Memory B cell (primary cell): ENCODE measurements around the gene NMRK2.
A peak's percentile ranks its signal among the peaks of the same experiment; 100 is the strongest.

Experiments used
- ATAC-seq: fragments of 150-1000 bp; cut with Tn5 transposase; 2 replicates; pipeline ENCODE4 v1.10.0; 2021; ENCODE audit warnings: low read depth, mild to moderate bottlenecking, moderate library complexity
- DNase-seq, 2 donors: peaks; one replicate each; pipeline ENCODE4 v3.0.0; 2022; ENCODE audit warnings: low spot score in 2 of 2
- H3K27ac Mint-ChIP-seq: one replicate; pipeline ENCODE4 v1.8.0; 2022; ENCODE audit warnings: mild to moderate bottlenecking, moderate library complexity, mixed read lengths
- H3K27me3 Mint-ChIP-seq: one replicate; pipeline ENCODE4 v1.8.0; 2022; ENCODE audit warnings: mixed read lengths
- H3K36me3 Mint-ChIP-seq: one replicate; pipeline ENCODE4 v1.8.0; 2022; ENCODE audit warnings: mild to moderate bottlenecking, mixed read lengths
- H3K4me1 Mint-ChIP-seq: one replicate; pipeline ENCODE4 v1.8.0; 2022; ENCODE audit warnings: mixed read lengths
- H3K4me3 Mint-ChIP-seq: one replicate; pipeline ENCODE4 v1.8.0; 2022; ENCODE audit warnings: mild to moderate bottlenecking, moderate library complexity, mixed read lengths
- H3K9me3 Mint-ChIP-seq: one replicate; pipeline ENCODE4 v1.8.0; 2022; ENCODE audit warnings: mixed read lengths

The NMRK2 gene

DNA sequence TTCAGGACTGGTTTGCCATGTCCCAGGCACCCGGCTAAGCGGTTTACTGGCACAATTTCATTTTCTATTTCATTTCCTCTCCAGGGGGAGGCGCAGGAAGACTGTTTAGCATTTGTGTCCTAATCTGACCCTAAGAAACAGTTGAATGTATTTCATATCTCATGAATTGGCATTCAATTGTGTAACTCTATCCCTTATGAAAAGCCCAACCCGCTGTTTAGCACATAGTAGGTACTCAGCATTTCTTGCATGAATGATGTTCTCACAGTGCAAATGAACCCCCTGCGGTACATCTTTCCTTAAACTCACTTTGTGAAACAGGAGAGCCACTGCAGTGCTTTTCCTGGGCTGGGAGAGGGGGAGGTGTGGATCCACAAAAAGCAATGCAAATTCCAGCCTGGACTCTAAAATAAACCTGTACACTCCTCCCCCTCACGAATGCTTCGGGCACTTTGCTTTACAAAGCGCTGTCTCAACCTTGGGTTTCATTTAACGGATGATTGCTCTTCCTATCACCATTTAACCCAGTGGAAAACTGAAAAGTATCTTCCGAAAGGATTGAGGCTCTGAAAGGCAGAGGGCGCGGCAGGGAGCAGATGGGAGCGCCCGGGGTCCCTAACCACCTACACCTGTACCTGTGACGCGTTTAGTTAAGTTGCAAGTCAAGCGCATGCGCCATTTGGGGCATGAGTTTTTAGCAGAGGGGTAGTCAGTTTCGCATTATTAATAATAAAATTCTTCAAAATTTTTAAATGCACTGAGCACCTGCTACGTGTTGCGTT, 53.6 kb downstream of the NMRK2 start:
- H3K4me3 Mint-ChIP-seq, result peak overlapping the region; percentile 87
- peak overlapping the region; percentile 96 for H3K27ac Mint-ChIP-seq
- peak; percentile 52 to 64 for DNase-seq
- H3K9me3 Mint-ChIP-seq, result peaks cover 2% of the 10 kb centered on the region
- H3K36me3 Mint-ChIP-seq, result peaks cover 24% of the 10 kb centered on the region
- peak; percentile 31 for ATAC-seq
- peaks cover 33% of the 10 kb centered on the region for H3K4me1 Mint-ChIP-seq
- H3K27me3 Mint-ChIP-seq, result no peaks in the 10 kb centered on the region

DNA sequence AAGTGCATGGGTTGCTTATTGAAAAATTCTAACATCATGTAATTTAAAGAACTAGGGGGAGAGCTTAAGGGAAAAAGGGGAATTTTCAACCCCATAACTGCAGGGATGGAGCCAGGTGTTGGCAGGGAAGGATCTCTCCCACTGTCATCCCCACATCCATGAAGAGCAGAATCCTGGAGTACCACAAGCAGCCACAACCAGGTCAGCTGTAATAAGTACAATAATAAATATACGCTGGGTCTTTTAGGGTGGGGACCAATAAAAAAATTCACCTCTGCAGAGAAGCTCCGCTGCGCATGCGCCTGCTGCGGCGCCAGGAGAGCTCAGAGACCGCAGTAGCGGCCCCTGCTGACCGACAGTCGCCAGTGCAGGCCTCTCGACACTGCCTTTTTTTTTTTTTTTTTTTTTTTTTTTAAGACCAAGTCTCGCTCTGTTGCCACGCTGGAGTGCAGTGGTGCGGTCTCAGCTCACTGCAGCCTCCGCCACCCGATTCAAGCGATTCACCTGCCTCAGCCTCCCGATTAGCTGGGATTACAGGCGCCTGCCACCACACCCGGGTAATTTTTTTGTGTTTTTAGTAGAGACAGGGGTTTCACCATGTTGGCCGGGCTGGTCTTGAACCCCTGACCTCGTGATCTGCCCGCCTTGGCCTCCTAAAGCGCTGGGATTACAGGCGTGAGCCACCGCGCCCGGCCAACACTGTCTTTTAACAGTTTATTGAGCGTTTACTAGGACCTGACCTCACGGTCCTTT, 54.9 kb downstream of the NMRK2 start:
- peak; percentile 86 to 92 for DNase-seq
- Mint-ChIP-seq H3K36me3 (peaks cover 19% of the 10 kb centered on the region), H3K27me3 (no peaks in the 10 kb centered on the region), H3K4me3 (peak overlapping the region; percentile 87), H3K9me3 (peaks cover 2% of the 10 kb centered on the region), H3K27ac (peak overlapping the region; percentile 96), H3K4me1 (peaks cover 30% of the 10 kb centered on the region)
- peak; percentile 22 for ATAC-seq

DNA sequence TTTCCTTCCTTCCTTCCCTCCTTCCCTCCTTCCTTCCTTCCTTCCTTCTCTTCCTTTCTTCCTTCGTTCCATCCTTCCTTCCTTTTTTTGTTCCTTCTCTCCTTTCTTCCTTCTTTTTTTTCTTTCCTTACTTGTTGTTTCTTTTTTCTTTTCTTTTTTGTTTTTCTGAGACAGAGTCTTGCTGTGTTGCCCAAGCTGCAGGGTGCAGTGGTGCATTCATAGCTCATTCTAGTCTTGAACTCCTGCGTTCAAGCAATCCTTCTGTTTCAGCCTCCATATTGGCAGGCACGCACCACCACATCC, 57.9 kb downstream of the NMRK2 start:
- DNase-seq (no peak), ATAC-seq (no peak)
- no peak overlapping the region for H3K27ac Mint-ChIP-seq
- no peaks in the 10 kb centered on the region for H3K36me3 Mint-ChIP-seq
- H3K4me1 Mint-ChIP-seq, result peaks cover 9% of the 10 kb centered on the region
- H3K27me3 Mint-ChIP-seq, result no peaks in the 10 kb centered on the region
- peaks cover 2% of the 10 kb centered on the region for H3K9me3 Mint-ChIP-seq
- peak overlapping the region; percentile 66 for H3K4me3 Mint-ChIP-seq
